Chondrocyte (in vitro differentiated cells): Measurements from ENCODE around the gene EFTUD2. TPM values are rescaled to one million over a fixed set of nuclear protein-coding genes. Genes with fewer than 3 reads are reported as not detected.
"Not testable (repeated sequence)": the region's sequence is repeated elsewhere in the genome, so short reads cannot be mapped to it uniquely, and the experiment has no call there.

ENCODE experiments used
- DNase-seq: peaks from one replicate; pipeline ENCODE4 v3.0.0; 2021; ENCODE audit warnings: mixed read lengths, low spot score
- H3K27ac Mint-ChIP-seq: one replicate; pipeline ENCODE4 v1.8.0; 2021; ENCODE audit warnings: mild to moderate bottlenecking, moderate library complexity, mixed read lengths; ENCODE audit not compliant: unreplicated experiment
- H3K27me3 Mint-ChIP-seq: 2 replicates; pipeline ENCODE4 v1.8.0; 2021; ENCODE audit warnings: low read depth, mixed read lengths
- H3K36me3 Mint-ChIP-seq: 2 replicates; pipeline ENCODE4 v1.8.0; 2021; ENCODE audit warnings: low read depth, mixed read lengths
- H3K4me1 Mint-ChIP-seq: 2 replicates; pipeline ENCODE4 v1.8.0; 2021; ENCODE audit warnings: low read depth, mild to moderate bottlenecking, mixed read lengths
- H3K4me3 Mint-ChIP-seq: one replicate; pipeline ENCODE4 v1.8.0; 2021; ENCODE audit warnings: mild to moderate bottlenecking, moderate library complexity, mixed read lengths; ENCODE audit not compliant: unreplicated experiment
- H3K9me3 Mint-ChIP-seq: 2 replicates; pipeline ENCODE4 v1.8.0; 2021; ENCODE audit warnings: low read depth, mixed read lengths
- CTCF ChIP-seq: fragments of 200-600 bp; sonication (generic); IDR thresholded peaks from 2 replicates; pipeline ENCODE4 v1.5.0; 2021; ENCODE audit warnings: antibody characterized with exemption, mild to moderate bottlenecking, moderate library complexity
- long read RNA-seq: library from polyadenylated mRNA; stranded (forward); transcript quantifications from one replicate; pipeline ENCODE4 v2.0.0, GENCODE V29; 2021
- total RNA-seq: library from RNA; stranded (reverse); gene quantifications from 3 replicates; pipeline ENCODE4 v1.2.1, GENCODE V29; 2021

Gene EFTUD2
- total RNA-seq = 71.9 to 99.2 TPM (median 75.9 TPM) in 3 replicates
- long read RNA-seq, full-length matches to known transcripts = 183 of 211 reads
- long read RNA-seq, partial matches to known transcripts = 16 of 211 reads
- long read RNA-seq, other reads (novel, unspliced or antisense) = 12 of 211 reads

- Mint-ChIP-seq H3K36me3 (peaks cover 4% of the 10 kb centered on the region), H3K27ac (peak within 1 kb of the TSS; percentile 99), H3K9me3 (no peaks in the 10 kb centered on the region), H3K4me3 (peak within 1 kb of the TSS; percentile 81), H3K27me3 (no peaks in the 10 kb centered on the region), H3K4me1 (peaks cover 37% of the 10 kb centered on the region)
- TF ChIP-seq CTCF = peak; percentile 10
- peak; percentile 94 for DNase-seq
Measured at GRCh38 chr17:44899074-44899782, at the start of gene EFTUD2. TSS of gene EFTUD2 (minus strand) at chr17:44899445. CDS start at chr17:44894521, 4,924 bp downstream.

GRCh38 chr17:44948315-44948795, 49.1 kb upstream of the EFTUD2 start:
- no peak for TF ChIP-seq CTCF
- H3K27ac Mint-ChIP-seq = peak overlapping the region; percentile 92
- no peak for DNase-seq
- H3K27me3 Mint-ChIP-seq = no peaks in the 10 kb centered on the region
- no peaks in the 10 kb centered on the region for H3K36me3 Mint-ChIP-seq
- H3K9me3 Mint-ChIP-seq = no peaks in the 10 kb centered on the region
- H3K4me1 Mint-ChIP-seq = peaks cover 23% of the 10 kb centered on the region
- peak overlapping the region; percentile 82 for H3K4me3 Mint-ChIP-seq

GRCh38 chr17:44947461-44948314, 48.4 kb upstream of the EFTUD2 start, which contains the start of gene KIF18B:
TSS of gene KIF18B (minus strand) at chr17:44947773. CDS start at chr17:44936344, 11,429 bp downstream.
- Mint-ChIP-seq H3K9me3 (no peaks in the 10 kb centered on the region), H3K27me3 (no peaks in the 10 kb centered on the region), H3K4me3 (peak within 1 kb of the TSS; percentile 82), H3K27ac (peak within 1 kb of the TSS; percentile 92), H3K4me1 (peaks cover 23% of the 10 kb centered on the region), H3K36me3 (no peaks in the 10 kb centered on the region)
- no peak for TF ChIP-seq CTCF
- DNase-seq = peak; percentile 96

- not testable (repeated sequence) for H3K9me3 Mint-ChIP-seq, H3K4me3 Mint-ChIP-seq, H3K27ac Mint-ChIP-seq, H3K27me3 Mint-ChIP-seq, H3K36me3 Mint-ChIP-seq
- peak; percentile 20 for DNase-seq
- peaks cover 34% of the 10 kb centered on the region for H3K4me1 Mint-ChIP-seq
Measured at GRCh38 chr17:44945652-44946051, 46.4 kb upstream of the EFTUD2 start.

GRCh38 chr17:44942456-44942855, 43.2 kb upstream of the EFTUD2 start:
- H3K9me3 Mint-ChIP-seq = peaks cover 4% of the 10 kb centered on the region
- H3K36me3 Mint-ChIP-seq = no peaks in the 10 kb centered on the region
- no peak overlapping the region for H3K4me3 Mint-ChIP-seq
- peaks cover 36% of the 10 kb centered on the region for H3K4me1 Mint-ChIP-seq
- H3K27ac Mint-ChIP-seq = no peak overlapping the region
- H3K27me3 Mint-ChIP-seq = no peaks in the 10 kb centered on the region
- peak; percentile 7 for DNase-seq
- TF ChIP-seq CTCF = no peak
